HepG2 (cell line): ENCODE results near the gene PRKAR1B. TPM values are rescaled to one million over a fixed set of nuclear protein-coding genes. Genes with fewer than 3 reads are reported as not detected.

Experiments
- CEBPG ChIP-seq: IDR thresholded peaks from 2 replicates; pipeline ENCODE4 v1.6.1; 2016
- CREM ChIP-seq, 2 experiments: sonication (generic) in 1 of 2; formaldehyde crosslinking in 1 of 2; IDR thresholded peaks; 2 replicates each; pipeline versions ENCODE4 v1.4.0 to v1.6.1; 2016 to 2020; ENCODE audit warnings: antibody characterized with exemption in 1 of 2, mild to moderate bottlenecking in 1 of 2, missing genetic modification reagents in 1 of 2
- FOXA1 ChIP-seq, 2 experiments: fragments of 450-650 bp in 1 of 2; sonication (generic) in 1 of 2; formaldehyde crosslinking in 1 of 2; IDR thresholded peaks; 2 replicates each; pipeline versions ENCODE4 v1.4.0 to v1.6.1; 2016 to 2020; ENCODE audit warnings: missing genetic modification reagents in 1 of 2
- GATAD1 ChIP-seq: IDR thresholded peaks from 2 replicates; pipeline ENCODE4 v1.6.1; 2016; ENCODE audit warnings: missing genetic modification reagents, missing compliant biosample characterization
- HCFC1 ChIP-seq: fragments of 150-350 bp; IDR thresholded peaks from 2 replicates; pipeline ENCODE4 v1.6.1; 2014; ENCODE audit warnings: low read depth, low read length
- HOXA3 ChIP-seq: sonication (generic); formaldehyde crosslinking; IDR thresholded peaks from 2 replicates; pipeline ENCODE4 v1.5.0; 2020; ENCODE audit warnings: missing genetic modification reagents
- PCBP2 ChIP-seq: fragments of 200-400 bp; formaldehyde crosslinking; optimal IDR thresholded peaks from 2 replicates; pipeline ENCODE3; 2018; ENCODE audit warnings: low read length, low read depth; ENCODE audit not compliant: poor library complexity, severe bottlenecking
- SMAD3 ChIP-seq: sonication (generic); formaldehyde crosslinking; IDR thresholded peaks from 2 replicates; pipeline ENCODE4 v1.4.0; 2020; ENCODE audit warnings: missing genetic modification reagents
- SRSF4 ChIP-seq: fragments of 200-400 bp; formaldehyde crosslinking; IDR thresholded peaks from one replicate; pipeline ENCODE4 v1.6.1; 2018; ENCODE audit warnings: mild to moderate bottlenecking, low read depth, low read length, moderate library complexity; ENCODE audit not compliant: poor library complexity, severe bottlenecking
- TARDBP ChIP-seq: sonication (generic); formaldehyde crosslinking; IDR thresholded peaks from 2 replicates; pipeline ENCODE4 v1.8.0; 2022; ENCODE audit warnings: mild to moderate bottlenecking, missing genetic modification reagents
- THAP11 ChIP-seq: IDR thresholded peaks from 2 replicates; pipeline ENCODE4 v1.6.1; 2016; ENCODE audit warnings: missing biosample characterization, missing genetic modification reagents
- ZNF326 ChIP-seq: sonication (generic); formaldehyde crosslinking; IDR thresholded peaks from 2 replicates; pipeline ENCODE4 v1.4.0; 2020; ENCODE audit warnings: missing genetic modification reagents, borderline replicate concordance
- ZNF329 ChIP-seq: sonication (generic); formaldehyde crosslinking; IDR thresholded peaks from 2 replicates; pipeline ENCODE4 v1.9.0; 2021; ENCODE audit warnings: low read depth, mild to moderate bottlenecking, missing genetic modification reagents
- ZNF766 ChIP-seq: sonication (generic); formaldehyde crosslinking; IDR thresholded peaks from 2 replicates; pipeline ENCODE4 v1.5.0; 2020; ENCODE audit warnings: missing genetic modification reagents, borderline replicate concordance
- polyA plus RNA-seq, 8 experiments: library from polyadenylated mRNA; depleted of rRNA in 3 of 8; stranded (reverse) in 7 of 8; unstranded in 1 of 8; fragments of >200 nt; fragmentation: Illumina TruSeq in 4 of 8; extraction: Trizol in 4 of 8; gene quantifications; 2 replicates each; pipeline versions ENCODE4 v1.2.1 to v1.2.3, GENCODE V29; 2011 to 2016; ENCODE audit warnings: low read depth in 4 of 8, missing spikeins in 1 of 8, mixed read lengths in 1 of 8; ENCODE audit not compliant: insufficient read depth in 1 of 8
- total RNA-seq, 5 experiments: library from RNA; depleted of rRNA; stranded (reverse); fragments of >200 nt; fragmentation: Illumina TruSeq; extraction: Trizol; gene quantifications; 2 replicates each; pipeline ENCODE4 v1.2.3, GENCODE V29; 2016; ENCODE audit warnings: low read depth in 1 of 5
- TF ChIP-seq, protein P1 (sequence below): sonication (generic); formaldehyde crosslinking; IDR thresholded peaks from 2 replicates; pipeline ENCODE4 v1.8.0; 2023; ENCODE audit warnings: mild to moderate bottlenecking, missing genetic modification reagents
- TF ChIP-seq, protein P2 (sequence below): sonication (generic); formaldehyde crosslinking; IDR thresholded peaks from 2 replicates; pipeline ENCODE4 v1.5.1; 2020; ENCODE audit warnings: missing genetic modification reagents, mild to moderate bottlenecking, borderline replicate concordance
- TF ChIP-seq, protein P3 (sequence below): IDR thresholded peaks from 2 replicates; pipeline ENCODE4 v1.6.1; 2016
- TF ChIP-seq, protein P4 (sequence below): IDR thresholded peaks from 2 replicates; pipeline ENCODE4 v1.6.1; 2018; ENCODE audit warnings: missing genetic modification reagents, mild to moderate bottlenecking, missing compliant biosample characterization
- TF ChIP-seq, protein P5 (sequence below), 2 experiments: sonication (generic) in 1 of 2; formaldehyde crosslinking in 1 of 2; IDR thresholded peaks; 2 replicates each; pipeline versions ENCODE4 v1.4.0 to v1.6.1; 2018 to 2020; ENCODE audit warnings: missing genetic modification reagents in 2 of 2, borderline replicate concordance in 1 of 2, low read depth in 1 of 2, mild to moderate bottlenecking in 1 of 2, missing biosample characterization in 1 of 2
- TF ChIP-seq, protein P6 (sequence below): sonication (generic); formaldehyde crosslinking; IDR thresholded peaks from 2 replicates; pipeline ENCODE4 v1.8.1; 2023; ENCODE audit warnings: missing genetic modification reagents, mild to moderate bottlenecking, borderline replicate concordance

The PRKAR1B gene
- total and polyA plus RNA-seq, 2 of the 13 experiments (the other 11 are each of a cell fraction or from before 2014, with no cell fraction given), result 7.9 to 28.2 TPM

DNA sequence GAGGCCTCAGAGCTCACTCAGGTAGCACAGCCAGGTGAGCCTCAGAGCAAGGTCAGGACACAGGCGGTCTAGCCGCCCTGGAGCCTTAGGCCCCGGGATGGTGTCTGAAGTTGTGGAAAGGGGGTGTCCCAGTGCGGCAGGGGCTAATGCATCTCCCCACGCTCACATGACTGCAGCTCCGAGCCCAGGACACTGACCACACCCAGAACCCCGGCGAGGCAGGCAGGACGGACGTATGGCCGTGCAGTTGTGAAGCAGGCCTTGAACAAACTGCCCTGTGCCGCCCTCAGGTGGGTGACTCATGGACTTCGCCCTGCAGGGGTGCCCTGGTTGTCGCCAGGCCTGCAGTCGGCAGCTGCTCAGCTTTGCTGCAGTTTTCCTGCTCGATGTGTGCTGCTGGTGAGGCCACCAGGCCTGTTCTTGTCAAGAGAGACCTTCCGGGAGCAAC, 5.0 kb upstream of the PRKAR1B start (continued):
- TF ChIP-seq THAP11 (CRISPR knock-in tag), result peak; percentile 58
- no peak for TF ChIP-seq ZNF326 (CRISPR knock-in tag)
- TF ChIP-seq, protein P1, sequence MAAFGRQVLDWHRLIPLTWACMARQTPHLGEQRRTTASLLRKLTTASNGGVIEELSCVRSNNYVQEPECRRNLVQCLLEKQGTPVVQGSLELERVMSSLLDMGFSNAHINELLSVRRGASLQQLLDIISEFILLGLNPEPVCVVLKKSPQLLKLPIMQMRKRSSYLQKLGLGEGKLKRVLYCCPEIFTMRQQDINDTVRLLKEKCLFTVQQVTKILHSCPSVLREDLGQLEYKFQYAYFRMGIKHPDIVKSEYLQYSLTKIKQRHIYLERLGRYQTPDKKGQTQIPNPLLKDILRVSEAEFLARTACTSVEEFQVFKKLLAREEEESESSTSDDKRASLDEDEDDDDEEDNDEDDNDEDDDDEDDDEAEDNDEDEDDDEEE, result no peak; the same call in 1 of the 2 replicates
- no peak for TF ChIP-seq FOXA1 (IDR thresholded peaks at IDR 0.05)
- TF ChIP-seq FOXA1 (CRISPR knock-in tag; IDR thresholded peaks at IDR 0.05), result peak; percentile 59
- peak; percentile 92 for TF ChIP-seq HOXA3 (CRISPR knock-in tag)
- no peak for TF ChIP-seq ZNF766 (CRISPR knock-in tag)
- TF ChIP-seq, protein P2, sequence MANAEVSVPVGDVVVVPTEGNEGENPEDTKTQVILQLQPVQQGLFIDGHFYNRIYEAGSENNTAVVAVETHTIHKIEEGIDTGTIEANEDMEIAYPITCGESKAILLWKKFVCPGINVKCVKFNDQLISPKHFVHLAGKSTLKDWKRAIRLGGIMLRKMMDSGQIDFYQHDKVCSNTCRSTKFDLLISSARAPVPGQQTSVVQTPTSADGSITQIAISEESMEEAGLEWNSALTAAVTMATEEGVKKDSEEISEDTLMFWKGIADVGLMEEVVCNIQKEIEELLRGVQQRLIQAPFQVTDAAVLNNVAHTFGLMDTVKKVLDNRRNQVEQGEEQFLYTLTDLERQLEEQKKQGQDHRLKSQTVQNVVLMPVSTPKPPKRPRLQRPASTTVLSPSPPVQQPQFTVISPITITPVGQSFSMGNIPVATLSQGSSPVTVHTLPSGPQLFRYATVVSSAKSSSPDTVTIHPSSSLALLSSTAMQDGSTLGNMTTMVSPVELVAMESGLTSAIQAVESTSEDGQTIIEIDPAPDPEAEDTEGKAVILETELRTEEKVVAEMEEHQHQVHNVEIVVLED, result peak; percentile 56; the same call in 1 of the 2 replicates
- TF ChIP-seq, protein P3, sequence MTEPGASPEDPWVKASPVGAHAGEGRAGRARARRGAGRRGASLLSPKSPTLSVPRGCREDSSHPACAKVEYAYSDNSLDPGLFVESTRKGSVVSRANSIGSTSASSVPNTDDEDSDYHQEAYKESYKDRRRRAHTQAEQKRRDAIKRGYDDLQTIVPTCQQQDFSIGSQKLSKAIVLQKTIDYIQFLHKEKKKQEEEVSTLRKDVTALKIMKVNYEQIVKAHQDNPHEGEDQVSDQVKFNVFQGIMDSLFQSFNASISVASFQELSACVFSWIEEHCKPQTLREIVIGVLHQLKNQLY (CRISPR knock-in tag), result no peak
- peak; percentile 97 for TF ChIP-seq ZNF329 (CRISPR knock-in tag)
- TF ChIP-seq GATAD1, result peak; percentile 77
- TF ChIP-seq HCFC1, result no peak
- TF ChIP-seq SMAD3, result peak; percentile 70; the same call in 1 of the 2 replicates
- no peak for TF ChIP-seq CREM (IDR thresholded peaks at IDR 0.05)
- TF ChIP-seq CREM (CRISPR knock-in tag; IDR thresholded peaks at IDR 0.05), result no peak
- TF ChIP-seq, protein P4, sequence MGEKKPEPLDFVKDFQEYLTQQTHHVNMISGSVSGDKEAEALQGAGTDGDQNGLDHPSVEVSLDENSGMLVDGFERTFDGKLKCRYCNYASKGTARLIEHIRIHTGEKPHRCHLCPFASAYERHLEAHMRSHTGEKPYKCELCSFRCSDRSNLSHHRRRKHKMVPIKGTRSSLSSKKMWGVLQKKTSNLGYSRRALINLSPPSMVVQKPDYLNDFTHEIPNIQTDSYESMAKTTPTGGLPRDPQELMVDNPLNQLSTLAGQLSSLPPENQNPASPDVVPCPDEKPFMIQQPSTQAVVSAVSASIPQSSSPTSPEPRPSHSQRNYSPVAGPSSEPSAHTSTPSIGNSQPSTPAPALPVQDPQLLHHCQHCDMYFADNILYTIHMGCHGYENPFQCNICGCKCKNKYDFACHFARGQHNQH, result peak; percentile 75; the same call in 1 of the 2 replicates
- peak; percentile 88 for TF ChIP-seq TARDBP
- TF ChIP-seq CEBPG, result peak; percentile 44; the same call in 1 of the 2 replicates
- TF ChIP-seq, protein P5, sequence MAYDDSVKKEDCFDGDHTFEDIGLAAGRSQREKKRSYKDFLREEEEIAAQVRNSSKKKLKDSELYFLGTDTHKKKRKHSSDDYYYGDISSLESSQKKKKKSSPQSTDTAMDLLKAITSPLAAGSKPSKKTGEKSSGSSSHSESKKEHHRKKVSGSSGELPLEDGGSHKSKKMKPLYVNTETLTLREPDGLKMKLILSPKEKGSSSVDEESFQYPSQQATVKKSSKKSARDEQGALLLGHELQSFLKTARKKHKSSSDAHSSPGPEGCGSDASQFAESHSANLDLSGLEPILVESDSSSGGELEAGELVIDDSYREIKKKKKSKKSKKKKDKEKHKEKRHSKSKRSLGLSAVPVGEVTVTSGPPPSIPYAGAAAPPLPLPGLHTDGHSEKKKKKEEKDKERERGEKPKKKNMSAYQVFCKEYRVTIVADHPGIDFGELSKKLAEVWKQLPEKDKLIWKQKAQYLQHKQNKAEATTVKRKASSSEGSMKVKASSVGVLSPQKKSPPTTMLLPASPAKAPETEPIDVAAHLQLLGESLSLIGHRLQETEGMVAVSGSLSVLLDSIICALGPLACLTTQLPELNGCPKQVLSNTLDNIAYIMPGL (CRISPR knock-in tag; IDR thresholded peaks at IDR 0.05; ENCODE audit: borderline replicate concordance in 1 of 2, low read depth in 1 of 2), result peak; percentile 50 to 71; a peak in 2 of 4 replicates
- no peak for TF ChIP-seq SRSF4
- TF ChIP-seq, protein P6, sequence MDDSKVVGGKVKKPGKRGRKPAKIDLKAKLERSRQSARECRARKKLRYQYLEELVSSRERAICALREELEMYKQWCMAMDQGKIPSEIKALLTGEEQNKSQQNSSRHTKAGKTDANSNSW, result 0 out of 2 replicates have a peak, but pooled peaks have one; percentile 46
- TF ChIP-seq PCBP2, result no peak
